Common myeloid progenitor, CD34-positive (primary cell): ENCODE measurements around the gene CACNA2D3.

Experiments
- CTCF ChIA-PET: fragments of 350-600 bp; sonication (Branson Sonifier 250); formaldehyde crosslinking; loops from one replicate; lab custom pipeline; 2021; ENCODE audit warnings: antibody characterized with exemption; lab: Charles Lee
- POLR2A ChIA-PET: fragments of 350-600 bp; sonication (Branson Sonifier 250); formaldehyde crosslinking; loops from one replicate; lab custom pipeline; 2021; ENCODE audit warnings: antibody characterized with exemption; lab: Charles Lee
- DNase-seq, 3 donors: peaks; one replicate each; pipeline versions ENCODE4 v3.0.0 to v3.0.0-alpha.2; 2013
- H3K27ac ChIP-seq, 2 experiments: 1 replicate in 1 of 2; 2 replicates in 1 of 2; pipeline ENCODE4 v1.7.0; 2013; ENCODE audit warnings: inconsistent platforms in 2 of 2, low read length in 2 of 2, mild to moderate bottlenecking in 2 of 2, low read depth in 1 of 2, moderate library complexity in 1 of 2; ENCODE audit not compliant: severe bottlenecking in 2 of 2, insufficient read depth in 1 of 2, poor library complexity in 1 of 2
- H3K27me3 ChIP-seq, 5 experiments: replicated peaks in 2 of 5; 1 replicate in 3 of 5; 2 replicates in 2 of 5; pipeline versions ENCODE4 v1.6.1 to v1.7.0; 2013; ENCODE audit warnings: low read length in 4 of 5, mild to moderate bottlenecking in 2 of 5, moderate library complexity in 2 of 5, inconsistent platforms in 1 of 5; ENCODE audit not compliant: insufficient read depth in 5 of 5, control insufficient read depth in 4 of 5
- H3K36me3 ChIP-seq, 4 experiments: 1 replicate in 2 of 4; 2 replicates in 2 of 4; pipeline versions ENCODE4 v1.6.1 to v1.7.0; 2013; ENCODE audit warnings: low read length in 3 of 4, control low read depth in 1 of 4, mild to moderate bottlenecking in 1 of 4; ENCODE audit not compliant: control insufficient read depth in 4 of 4, insufficient read depth in 4 of 4
- H3K4me1 ChIP-seq, 4 experiments: 1 replicate in 3 of 4; 2 replicates in 1 of 4; pipeline versions ENCODE4 v1.6.1 to v1.7.1; 2013; ENCODE audit warnings: low read length in 3 of 4, mild to moderate bottlenecking in 3 of 4, control low read depth in 1 of 4, inconsistent platforms in 1 of 4, moderate library complexity in 1 of 4; ENCODE audit not compliant: control insufficient read depth in 4 of 4, insufficient read depth in 4 of 4; ENCODE audit errors: control extremely low read depth in 1 of 4
- H3K4me3 ChIP-seq, 7 experiments: 1 replicate in 4 of 7; 2 replicates in 3 of 7; pipeline versions ENCODE4 v1.5.1 to v1.7.0; 2013; ENCODE audit warnings: mild to moderate bottlenecking in 7 of 7, low read length in 6 of 7, moderate library complexity in 6 of 7, inconsistent platforms in 2 of 7, low read depth in 2 of 7, control low read depth in 1 of 7; ENCODE audit not compliant: insufficient read depth in 4 of 7, control insufficient read depth in 1 of 7; ENCODE audit errors: extremely low read depth in 1 of 7
- H3K9me3 ChIP-seq, 5 experiments: 1 replicate in 4 of 5; 2 replicates in 1 of 5; pipeline versions ENCODE4 v1.6.1 to v1.7.1; 2013; ENCODE audit warnings: low read length in 4 of 5, mild to moderate bottlenecking in 2 of 5, inconsistent platforms in 1 of 5, low read depth in 1 of 5, moderate library complexity in 1 of 5; ENCODE audit not compliant: control insufficient read depth in 4 of 5, insufficient read depth in 2 of 5; ENCODE audit errors: control extremely low read depth in 1 of 5
- WGBS: methylation state at CpG from one replicate; pipeline ENCODE4 v1.1.5; 2013; ENCODE audit not compliant: insufficient coverage; 5-methylcytosine and 5-hydroxymethylcytosine counted together

The CACNA2D3 gene

GRCh38 chr3:54822206-54822605 is 699.9 kb downstream of the CACNA2D3 start:
- H3K4me1 ChIP-seq: no peaks in the 10 kb centered on the region
- ChIA-PET POLR2A (no interaction called here), CTCF (no interaction called here)
- no CpG with 5 or more reads among the region's 1 CpG for WGBS
- no peak for DNase-seq
- no peaks in the 10 kb centered on the region for H3K36me3 ChIP-seq
- H3K27ac ChIP-seq: no peak overlapping the region
- H3K27me3 ChIP-seq: peaks cover 0 to 5% (median 0%) of the 10 kb centered on the region in 5 experiments
- H3K4me3 ChIP-seq: no peak overlapping the region
- no peaks in the 10 kb centered on the region for H3K9me3 ChIP-seq

- Histone ChIP-seq H3K27ac (no peak overlapping the region), H3K27me3 (peaks cover 0 to 2% (median 0%) of the 10 kb centered on the region in 5 experiments)
- 97% methylated on average over 3 of the region's 3 CpGs for WGBS
Observed at GRCh38 chr3:54826251-54826691, 703.9 kb downstream of the CACNA2D3 start.

GRCh38 chr3:54827056-54827687 is 704.8 kb downstream of the CACNA2D3 start:
- Histone ChIP-seq H3K27ac (no peak overlapping the region), H3K9me3 (peaks cover 0 to 4% (median 0%) of the 10 kb centered on the region in 5 experiments), H3K4me1 (no peaks in the 10 kb centered on the region), H3K36me3 (no peaks in the 10 kb centered on the region), H3K27me3 (peaks cover 0 to 2% (median 0%) of the 10 kb centered on the region in 5 experiments), H3K4me3 (no peak overlapping the region)
- WGBS: 74% methylated on average over 8 of the region's 9 CpGs
- POLR2A ChIA-PET: no interaction called here
- CTCF ChIA-PET: no interaction called here
- no peak for DNase-seq

More at GRCh38 chr3:54826251-54826691, 703.9 kb downstream of the CACNA2D3 start:
- DNase-seq: no peak
- CTCF ChIA-PET: no interaction called here
- Histone ChIP-seq H3K36me3 (no peaks in the 10 kb centered on the region), H3K4me1 (no peaks in the 10 kb centered on the region), H3K4me3 (no peak overlapping the region), H3K9me3 (peaks cover 0 to 4% (median 0%) of the 10 kb centered on the region in 5 experiments)
- POLR2A ChIA-PET: no interaction called here

- CTCF ChIA-PET: no interaction called here
- Histone ChIP-seq H3K27me3 (peaks cover 0 to 2% (median 0%) of the 10 kb centered on the region in 5 experiments), H3K4me3 (no peak overlapping the region), H3K36me3 (no peaks in the 10 kb centered on the region), H3K27ac (no peak overlapping the region), H3K4me1 (no peaks in the 10 kb centered on the region), H3K9me3 (peaks cover 0 to 4% (median 0%) of the 10 kb centered on the region in 5 experiments)
- DNase-seq: no peak
- 100% methylated on average over 1 of the region's 2 CpGs for WGBS
- POLR2A ChIA-PET: no interaction called here
Observed at GRCh38 chr3:54827776-54828175, 705.4 kb downstream of the CACNA2D3 start.

GRCh38 chr3:54830658-54831057 is 708.3 kb downstream of the CACNA2D3 start:
- no peak overlapping the region for H3K27ac ChIP-seq
- 75% methylated on average over 5 of the region's 8 CpGs for WGBS
- POLR2A ChIA-PET: no interaction called here
- H3K4me1 ChIP-seq: no peaks in the 10 kb centered on the region
- no peaks in the 10 kb centered on the region for H3K36me3 ChIP-seq
- CTCF ChIA-PET: interaction anchor here (1.2 to 1.8 kb wide), 2 partner anchors 11 to 12 kb away, joined by 3 to 4 read pairs; no protein-coding TSS in a partner anchor
- peak in 2 of 3 donors; percentile 8 to 31 for DNase-seq
- no peaks in the 10 kb centered on the region for H3K27me3 ChIP-seq
- peaks cover 0 to 4% (median 0%) of the 10 kb centered on the region in 5 experiments for H3K9me3 ChIP-seq
- H3K4me3 ChIP-seq: no peak overlapping the region

GRCh38 chr3:54831112-54831511 is 708.8 kb downstream of the CACNA2D3 start:
- Histone ChIP-seq H3K9me3 (peaks cover 0 to 4% (median 0%) of the 10 kb centered on the region in 5 experiments), H3K4me3 (no peak overlapping the region), H3K27ac (no peak overlapping the region), H3K36me3 (no peaks in the 10 kb centered on the region), H3K27me3 (no peaks in the 10 kb centered on the region), H3K4me1 (no peaks in the 10 kb centered on the region)
- POLR2A ChIA-PET: no interaction called here
- 100% methylated on average over 2 of the region's 2 CpGs for WGBS
- CTCF ChIA-PET: interaction anchor here (1.2 to 1.8 kb wide), 2 partner anchors 10 to 12 kb away, joined by 3 to 4 read pairs; no protein-coding TSS in a partner anchor
- DNase-seq: no peak

- whole genome bisulfite sequencing: 80% methylated on average over 1 of the region's 1 CpG
- Histone ChIP-seq H3K4me3 (no peak overlapping the region), H3K27ac (no peak overlapping the region), H3K9me3 (peaks cover 0 to 4% (median 0%) of the 10 kb centered on the region in 5 experiments), H3K27me3 (peaks cover 0 to 3% (median 0%) of the 10 kb centered on the region in 5 experiments), H3K36me3 (no peaks in the 10 kb centered on the region), H3K4me1 (no peaks in the 10 kb centered on the region)
- ChIA-PET CTCF (interaction anchor here (0.7 kb wide), 1 partner anchor 9 kb away, joined by 3 read pairs; no protein-coding TSS in a partner anchor), POLR2A (no interaction called here)
- no peak for DNase-seq
Observed at GRCh38 chr3:54832876-54833275, 710.5 kb downstream of the CACNA2D3 start.
